HUES48 (cell line): ENCODE data around the gene PCGF3.

ENCODE experiments used
- H3K27ac ChIP-seq: one replicate; pipeline ENCODE4 v1.7.0; 2013; ENCODE audit warnings: low read depth, low read length, inconsistent platforms
- H3K27me3 ChIP-seq: 2 replicates; pipeline ENCODE4 v1.6.1; 2013; ENCODE audit warnings: mild to moderate bottlenecking, low read length; ENCODE audit not compliant: control insufficient read depth, insufficient read depth
- H3K36me3 ChIP-seq: 2 replicates; pipeline ENCODE4 v1.6.1; 2013; ENCODE audit warnings: low read length; ENCODE audit not compliant: control insufficient read depth, insufficient read depth
- H3K4me1 ChIP-seq: 2 replicates; pipeline ENCODE4 v1.6.1; 2013; ENCODE audit warnings: mild to moderate bottlenecking, low read length; ENCODE audit not compliant: control insufficient read depth, insufficient read depth
- H3K4me3 ChIP-seq: 2 replicates; pipeline ENCODE4 v1.5.1; 2013; ENCODE audit warnings: mild to moderate bottlenecking, low read depth, low read length
- H3K9ac ChIP-seq: 2 replicates; pipeline ENCODE4 v1.6.1; 2013; ENCODE audit warnings: mild to moderate bottlenecking, low read depth, low read length, moderate library complexity
- H3K9me3 ChIP-seq: 2 replicates; pipeline ENCODE4 v1.6.1; 2013; ENCODE audit warnings: low read length; ENCODE audit not compliant: control insufficient read depth, insufficient read depth

PCGF3 gene

DNA sequence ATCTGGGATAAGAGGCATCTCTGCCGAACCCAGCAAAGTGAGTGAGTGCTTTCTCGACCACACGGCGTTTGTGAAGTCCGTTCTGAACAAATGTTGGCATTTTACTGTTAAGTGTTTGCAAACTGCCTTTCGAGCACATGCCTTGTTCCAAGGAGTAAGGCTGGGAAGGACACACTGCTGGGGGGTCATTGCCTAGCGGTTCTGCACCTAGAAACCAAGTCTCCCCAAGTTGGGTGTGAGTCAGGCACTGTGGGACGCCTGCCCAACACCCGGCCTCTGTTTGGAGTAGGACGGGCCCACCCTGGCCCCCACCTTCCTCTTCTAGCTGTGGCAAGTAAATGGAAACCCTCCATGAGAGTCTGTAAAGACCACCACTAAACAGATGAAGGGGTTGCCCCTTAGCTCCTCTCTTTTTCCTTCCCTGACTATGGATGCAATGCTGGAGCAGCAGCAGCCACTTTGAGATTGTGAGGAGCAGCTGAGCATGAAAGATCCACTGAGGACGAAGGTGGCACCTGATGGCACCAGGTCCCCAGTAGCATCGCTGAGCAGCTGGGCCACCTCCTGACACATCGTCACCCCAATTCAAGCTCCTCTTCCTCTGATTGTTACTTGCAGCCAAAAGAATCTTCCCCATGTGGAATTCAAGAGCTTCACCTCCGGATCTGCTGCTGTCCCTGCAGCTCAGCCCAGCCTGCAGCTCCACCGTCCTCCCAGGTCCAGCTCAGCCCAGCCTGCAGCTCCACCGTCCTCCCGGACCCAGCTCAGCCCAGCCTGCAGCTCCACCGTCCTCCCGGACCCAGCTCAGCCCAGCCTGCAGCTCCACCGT lies 114.0 kb downstream of the PCGF3 start:
- H3K4me1 ChIP-seq: no peaks in the 10 kb centered on the region

More for the DNA sequence above, 114.0 kb downstream of the PCGF3 start:
- no peak overlapping the region for H3K27ac ChIP-seq
- H3K9me3 ChIP-seq: no peaks in the 10 kb centered on the region
- H3K36me3 ChIP-seq: no peaks in the 10 kb centered on the region
- no peak overlapping the region for H3K9ac ChIP-seq
- H3K27me3 ChIP-seq: peaks cover 91% of the 10 kb centered on the region
- H3K4me3 ChIP-seq: no peak overlapping the region
